Stimulated activated CD4-positive, alpha-beta T cell treated with anti-CD3 and anti-CD28 coated beads, Interleukin-2, amount 100 ng/mL, for 48 hours (primary cell): ENCODE data around the gene LDHA.
"Not testable (repeated sequence)": the region's sequence is repeated elsewhere in the genome, so short reads cannot be mapped to it uniquely, and the experiment has no call there.

Experiments used
- DNase-seq, 2 donors: peaks; one replicate each; pipeline ENCODE4 v3.0.0-alpha.2; 2020

The LDHA gene

DNA sequence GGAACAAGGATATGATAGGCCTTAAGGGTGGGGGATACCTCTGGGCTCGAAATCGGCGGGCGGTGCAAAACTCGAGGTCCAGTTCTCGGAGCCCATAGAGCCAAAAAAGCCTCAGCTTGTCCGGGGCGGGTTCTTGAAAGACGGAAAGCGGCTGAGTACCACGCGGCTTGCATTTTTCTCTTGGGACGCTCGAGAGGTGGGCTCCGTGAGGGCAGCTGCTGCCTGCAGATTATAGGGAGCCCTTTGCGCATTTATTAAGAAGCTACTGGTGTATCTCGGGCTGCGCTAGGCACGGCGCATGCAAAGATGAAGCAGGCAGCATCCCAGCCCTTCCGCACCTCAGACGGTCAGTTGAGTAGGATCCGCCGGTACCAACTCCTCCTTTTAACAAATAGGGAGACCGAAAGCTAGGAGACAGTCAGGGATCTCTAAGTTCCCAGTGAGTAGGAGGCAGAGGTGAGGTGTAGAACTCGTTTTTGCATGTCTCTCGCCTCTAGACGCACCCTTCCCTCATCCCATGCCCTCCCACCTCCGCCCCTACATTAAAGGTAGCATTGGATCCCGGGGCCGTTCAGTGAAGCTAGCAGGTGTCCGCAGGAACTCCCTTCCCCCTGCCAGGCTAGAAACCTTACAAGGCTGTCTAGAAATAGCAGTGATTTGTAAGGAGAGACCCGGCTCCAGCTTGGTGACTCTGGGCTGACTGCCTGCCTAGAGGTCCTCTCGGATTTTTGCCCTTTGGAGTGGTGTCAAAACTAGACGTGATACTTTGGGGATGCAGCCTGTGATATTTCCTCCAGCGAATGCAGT lies 768 bp downstream of the LDHA start:
- DNase-seq, result peak in 1 of 2 donors; percentile 27

DNA sequence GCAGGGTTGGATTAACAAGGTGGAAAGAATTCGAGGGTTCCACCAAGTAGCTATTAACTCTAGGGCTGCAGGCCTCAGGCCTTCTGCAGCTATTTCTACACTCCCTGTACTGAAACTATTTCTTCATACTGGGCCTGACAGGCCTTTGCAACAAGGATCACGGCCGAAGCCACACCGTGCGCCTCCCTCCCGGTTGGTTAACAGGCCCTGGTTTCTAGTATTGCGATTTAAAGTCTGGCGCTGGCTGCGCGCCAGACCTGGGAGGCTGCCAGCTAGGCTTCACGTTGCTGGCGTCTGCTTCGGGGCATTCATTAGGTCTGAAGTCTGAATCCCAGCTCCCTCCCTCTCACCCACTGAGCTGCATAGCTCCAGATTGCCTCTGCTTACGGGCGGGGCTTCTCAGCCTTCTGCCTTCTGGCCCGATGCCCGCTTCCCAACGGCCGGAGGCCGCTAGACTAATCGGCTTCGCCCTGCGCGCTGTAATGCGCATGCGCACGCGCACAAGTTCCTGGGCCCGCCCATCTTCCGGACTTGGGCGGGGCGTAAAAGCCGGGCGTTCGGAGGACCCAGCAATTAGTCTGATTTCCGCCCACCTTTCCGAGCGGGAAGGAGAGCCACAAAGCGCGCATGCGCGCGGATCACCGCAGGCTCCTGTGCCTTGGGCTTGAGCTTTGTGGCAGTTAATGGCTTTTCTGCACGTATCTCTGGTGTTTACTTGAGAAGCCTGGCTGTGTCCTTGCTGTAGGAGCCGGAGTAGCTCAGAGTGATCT lies 1.6 kb downstream of the LDHA start:
- DNase-seq, result peak; percentile 92 to 93

DNA sequence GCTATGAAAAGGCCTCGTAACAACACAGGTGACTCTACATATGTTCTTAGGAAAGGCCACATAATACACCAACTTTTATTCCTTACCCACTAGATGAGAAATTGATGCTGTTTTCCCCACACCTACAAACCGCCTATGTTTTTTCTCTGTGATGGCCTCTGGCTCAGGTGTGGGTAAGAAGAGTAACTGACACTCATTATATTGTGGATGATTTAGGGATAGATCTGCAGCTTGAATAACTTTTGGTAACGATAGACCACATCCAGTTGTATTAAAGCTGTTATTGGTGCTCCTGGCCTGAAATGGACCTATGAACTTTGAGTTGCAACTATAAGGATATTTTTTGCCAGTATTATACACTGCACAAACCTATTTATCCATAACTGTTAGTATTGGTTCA lies 3.6 kb downstream of the LDHA start:
- DNase-seq, result no peak

DNA sequence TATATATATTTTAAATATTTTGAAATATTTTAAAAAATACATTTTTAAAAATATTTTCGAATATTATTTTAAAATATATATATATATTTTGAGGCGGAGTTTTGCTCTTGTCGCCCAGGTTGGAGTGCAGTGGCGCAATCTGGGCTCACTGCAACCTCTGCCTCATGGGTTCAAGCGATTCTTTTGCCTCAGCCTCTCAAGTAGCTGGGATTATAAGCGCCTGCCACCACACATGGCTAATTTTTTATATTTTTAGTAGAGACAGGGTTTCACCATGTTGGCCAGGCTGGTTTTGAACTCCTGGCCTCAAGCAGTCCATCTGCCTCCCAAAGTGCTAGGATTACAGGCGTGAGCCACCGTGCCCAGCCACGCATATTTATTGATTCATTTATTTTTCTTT lies 6.7 kb downstream of the LDHA start:
- not testable (repeated sequence) for DNase-seq

DNA sequence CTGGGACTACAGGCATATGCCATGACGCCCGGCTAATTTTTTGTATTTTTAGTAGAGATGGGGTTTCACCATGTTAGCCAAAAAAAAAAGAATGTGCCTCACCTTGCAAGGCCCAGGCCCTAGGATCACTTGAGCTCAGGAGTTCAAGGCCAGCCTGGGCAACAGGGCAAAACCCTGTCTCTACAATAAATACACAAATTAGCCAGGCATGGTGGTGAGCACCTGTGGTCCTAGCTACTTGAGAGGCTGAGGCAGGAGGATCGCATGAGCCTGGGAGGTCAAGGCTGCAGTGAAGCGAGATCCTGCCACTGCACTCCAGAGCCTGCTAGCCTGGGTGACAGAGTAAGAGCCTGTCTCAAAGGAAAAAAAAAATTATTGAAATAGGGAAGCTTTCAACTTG lies 9.7 kb downstream of the LDHA start:
- DNase-seq, result no peak

DNA sequence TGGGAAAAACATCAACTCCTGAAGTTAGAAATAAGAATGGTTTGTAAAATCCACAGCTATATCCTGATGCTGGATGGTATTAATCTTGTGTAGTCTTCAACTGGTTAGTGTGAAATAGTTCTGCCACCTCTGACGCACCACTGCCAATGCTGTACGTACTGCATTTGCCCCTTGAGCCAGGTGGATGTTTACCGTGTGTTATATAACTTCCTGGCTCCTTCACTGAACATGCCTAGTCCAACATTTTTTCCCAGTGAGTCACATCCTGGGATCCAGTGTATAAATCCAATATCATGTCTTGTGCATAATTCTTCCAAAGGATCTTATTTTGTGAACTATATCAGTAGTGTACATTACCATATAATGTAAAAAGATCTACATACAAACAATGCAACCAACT lies 13.0 kb downstream of the LDHA start:
- not testable (repeated sequence) for DNase-seq

DNA sequence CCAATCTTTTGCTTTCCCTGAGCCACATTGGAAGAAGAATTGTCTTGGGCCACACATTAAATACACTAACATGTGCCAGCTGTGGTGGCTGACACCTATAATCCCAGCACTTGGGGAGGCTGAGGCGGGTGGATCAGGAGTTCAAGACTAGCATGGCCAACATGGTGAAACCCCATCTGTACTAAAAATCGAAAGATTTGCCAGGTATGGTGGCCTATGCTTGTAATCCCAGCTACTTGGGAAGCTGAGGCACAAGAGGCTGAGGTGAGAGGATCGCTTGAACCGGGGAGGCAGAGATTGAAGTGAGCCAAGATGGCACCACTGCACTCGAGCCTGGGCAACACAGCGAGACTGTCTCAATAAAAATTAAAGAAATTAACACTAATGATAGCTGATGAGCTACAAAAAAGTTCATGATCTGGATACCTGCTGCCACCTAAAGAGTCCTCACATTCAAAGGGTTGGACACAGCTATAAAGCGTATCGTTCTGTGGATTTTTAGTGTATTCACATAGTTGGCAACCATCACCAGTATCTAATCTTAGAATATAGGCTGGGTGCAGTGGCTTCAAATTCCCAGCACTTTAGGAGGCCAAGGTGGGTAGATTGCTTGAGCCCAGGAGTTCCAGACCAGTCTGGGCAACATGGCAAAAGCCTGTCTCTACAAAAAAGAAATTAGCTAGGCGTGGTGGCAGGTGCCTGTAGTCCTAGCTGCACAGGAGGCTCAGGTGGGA lies 14.4 kb downstream of the LDHA start:
- no peak for DNase-seq

DNA sequence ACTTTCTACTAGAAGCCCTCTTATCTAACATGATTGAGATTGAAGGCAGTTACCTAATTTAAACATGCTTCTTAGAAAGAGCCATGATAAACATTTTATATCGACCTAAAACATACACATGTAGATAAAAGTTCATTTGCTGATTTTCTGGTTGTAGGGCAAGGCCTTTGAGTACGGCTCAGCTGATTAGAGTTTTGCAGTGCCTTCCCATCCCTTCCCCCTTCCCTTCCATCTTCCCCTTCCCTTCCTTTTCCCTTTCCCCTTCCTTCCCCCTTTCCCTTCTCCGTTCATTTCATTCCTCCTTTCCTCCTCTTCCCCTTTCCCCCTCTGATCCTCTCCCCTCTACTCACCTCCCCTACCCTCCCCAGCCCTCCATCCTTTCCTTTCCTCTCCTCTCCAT lies 22.1 kb downstream of the LDHA start:
- no peak for DNase-seq

DNA sequence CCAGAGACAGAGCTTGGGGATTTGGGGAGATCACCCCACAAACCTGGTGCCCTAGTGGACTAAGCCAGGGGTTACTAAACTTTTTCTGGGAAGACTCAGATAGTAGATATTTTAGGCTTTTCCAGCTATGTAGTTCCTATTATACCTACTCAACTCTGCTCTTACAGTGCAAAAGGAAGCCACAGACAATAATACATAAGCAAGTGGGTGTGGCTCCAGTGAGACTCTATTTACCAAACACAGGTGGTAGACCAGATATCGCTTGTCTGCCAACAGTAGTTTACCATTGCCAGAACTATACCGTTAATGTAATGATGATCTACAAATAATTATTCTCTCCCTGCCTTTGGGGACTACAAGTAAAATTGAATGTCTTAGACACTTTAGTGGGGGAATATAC lies 24.7 kb downstream of the LDHA start:
- no peak for DNase-seq

DNA sequence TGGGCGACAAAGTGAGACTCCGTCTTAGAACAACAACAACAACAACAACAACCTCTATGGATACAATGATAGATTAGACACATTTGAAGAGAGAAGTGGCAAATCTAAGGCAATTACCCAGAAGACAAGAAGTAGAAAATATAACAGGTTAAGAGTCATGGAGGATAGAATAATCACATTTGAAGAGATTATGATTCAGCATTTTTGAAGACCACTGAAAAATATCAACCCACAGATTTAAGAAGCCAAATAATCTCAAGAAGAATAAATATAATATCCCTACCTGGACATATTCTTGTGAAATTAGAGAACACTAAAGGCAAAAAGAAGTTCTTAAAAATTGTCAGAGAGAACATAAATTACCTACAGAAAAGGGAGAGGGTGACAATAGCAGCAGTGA lies 25.7 kb downstream of the LDHA start:
- no peak for DNase-seq

DNA sequence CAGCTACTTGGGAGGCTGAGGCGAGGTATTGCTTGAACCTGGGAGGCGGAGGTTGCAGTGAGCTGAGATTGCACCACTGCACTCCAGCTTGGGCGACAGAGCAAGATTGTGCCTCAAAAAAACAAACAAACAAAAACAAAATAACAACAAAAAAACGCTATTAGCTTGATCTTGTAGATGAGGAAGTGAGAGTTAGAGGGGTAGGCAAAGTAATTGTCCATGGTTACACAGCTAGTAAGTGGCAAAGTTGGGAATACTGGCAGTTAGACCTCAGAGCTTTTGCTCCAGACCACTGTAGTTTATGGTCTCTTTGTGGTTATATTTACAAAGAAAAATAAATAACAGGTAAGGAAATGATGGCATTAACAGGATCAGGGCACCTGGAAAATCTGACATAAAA lies 32.9 kb downstream of the LDHA start:
- DNase-seq, result no peak

DNA sequence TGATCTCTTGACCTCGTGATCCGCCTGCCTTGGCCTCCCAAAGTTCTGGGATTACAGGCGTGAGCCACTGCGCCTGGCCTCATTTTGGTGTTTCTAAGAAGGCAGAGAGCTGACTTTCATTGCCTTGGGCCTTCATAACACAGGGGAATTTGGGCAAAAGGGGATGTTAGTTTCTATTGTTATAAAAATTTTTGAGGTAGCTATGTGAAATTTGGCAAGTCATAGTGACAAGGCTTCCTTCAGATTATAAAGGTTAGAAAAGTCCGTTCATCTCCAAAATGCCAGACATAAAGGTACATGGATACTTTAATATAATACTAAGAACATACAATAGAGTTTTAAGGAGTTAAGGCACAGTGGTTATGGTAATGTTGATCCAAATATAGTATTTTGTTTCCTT lies 35.0 kb downstream of the LDHA start:
- no peak for DNase-seq

DNA sequence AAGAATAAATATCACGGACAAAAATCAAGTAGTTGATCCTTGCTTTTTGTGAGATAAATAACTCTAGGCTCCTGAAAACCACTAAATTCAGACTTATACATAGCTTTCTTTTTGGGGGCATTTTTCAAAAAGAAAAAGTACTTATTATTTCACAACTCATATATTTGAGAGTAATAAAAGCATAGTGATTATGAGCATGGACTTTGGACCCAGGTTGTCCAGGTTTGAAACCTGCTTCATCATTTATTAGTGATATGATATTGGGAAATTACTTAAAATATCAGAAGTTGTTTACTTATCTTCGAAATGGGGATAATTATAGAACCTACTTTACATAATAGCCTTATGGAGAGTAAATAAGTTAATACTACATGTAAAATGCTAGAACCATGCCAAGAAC lies 44.3 kb downstream of the LDHA start:
- no peak for DNase-seq

DNA sequence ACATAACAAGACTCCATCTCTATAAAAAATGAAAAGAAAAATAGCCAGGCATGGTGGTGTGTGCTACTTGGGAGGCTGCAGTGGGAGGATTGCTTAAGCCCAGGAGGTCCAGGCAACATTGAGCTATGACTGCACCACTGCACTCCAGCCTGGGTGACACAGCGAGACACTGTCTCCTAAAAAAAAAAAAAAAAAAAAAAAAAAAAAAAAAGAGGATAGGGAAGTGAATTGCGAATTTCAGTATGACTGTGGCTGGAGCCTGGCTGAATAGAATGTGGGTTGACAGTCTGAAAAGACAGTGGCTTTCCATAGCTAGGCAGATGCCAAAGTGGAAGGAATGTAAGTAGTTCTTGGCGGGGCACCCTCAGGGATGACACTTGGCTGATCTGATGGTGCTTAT lies 54.9 kb downstream of the LDHA start:
- DNase-seq, result no peak

DNA sequence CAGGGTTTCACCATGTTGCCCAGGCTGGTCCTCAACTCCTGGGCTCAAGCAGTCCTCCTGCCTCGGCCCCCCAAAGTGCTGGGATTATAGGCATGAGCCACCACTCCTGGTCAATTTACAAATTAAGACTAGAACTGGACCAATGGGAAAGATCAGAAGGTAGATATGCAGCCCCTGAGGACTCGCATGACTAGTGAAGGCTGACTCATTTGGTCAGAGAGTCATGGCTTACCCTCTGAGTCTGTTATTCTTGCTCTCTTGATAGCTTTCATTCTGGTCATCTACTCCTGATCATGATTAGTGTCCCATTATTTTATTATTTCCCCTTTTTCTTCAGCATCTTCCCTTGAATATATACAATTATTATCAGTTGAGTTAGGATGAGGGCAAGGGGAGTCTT lies 58.6 kb downstream of the LDHA start:
- no peak for DNase-seq

DNA sequence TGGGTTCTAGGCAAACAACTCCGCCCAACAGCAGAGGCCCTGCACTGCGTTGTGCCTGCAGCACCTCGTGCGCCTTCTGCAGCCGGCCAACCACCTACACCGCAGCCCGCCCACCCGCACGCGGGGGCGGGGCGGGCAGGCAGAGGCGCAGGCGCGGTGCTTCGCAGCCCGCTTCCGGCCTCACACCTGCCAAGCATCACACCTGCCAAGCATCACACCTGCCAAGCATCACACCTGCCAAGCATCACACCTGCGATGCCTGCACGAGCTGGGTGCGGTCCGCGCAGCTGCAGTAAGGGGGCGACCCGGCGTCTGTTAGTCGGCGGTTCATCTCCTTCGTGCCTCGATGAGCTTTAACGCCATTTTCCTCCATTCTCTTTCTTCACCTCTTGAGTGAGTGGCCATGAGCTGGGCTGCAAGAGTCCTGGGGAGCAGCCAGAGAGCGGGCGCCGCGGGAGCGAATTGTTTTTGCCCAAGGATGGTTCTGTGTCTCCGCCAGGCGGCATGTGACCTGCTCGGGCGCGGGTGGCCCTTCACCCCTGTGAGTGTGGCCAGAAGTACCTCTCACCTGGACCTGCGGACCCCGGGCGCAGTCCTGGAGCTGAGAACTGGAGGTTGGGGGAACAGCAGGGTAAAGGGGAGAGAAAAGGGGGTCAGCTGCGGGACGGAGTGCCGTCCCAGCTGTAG lies 61.5 kb downstream of the LDHA start, which contains the start of gene LDHAL6A:
Gene LDHAL6A (plus strand): TSS at position 171 of the 687 bp plus-strand sequence. CDS start 825 bp downstream, outside the sequence.
- DNase-seq, result no peak

DNA sequence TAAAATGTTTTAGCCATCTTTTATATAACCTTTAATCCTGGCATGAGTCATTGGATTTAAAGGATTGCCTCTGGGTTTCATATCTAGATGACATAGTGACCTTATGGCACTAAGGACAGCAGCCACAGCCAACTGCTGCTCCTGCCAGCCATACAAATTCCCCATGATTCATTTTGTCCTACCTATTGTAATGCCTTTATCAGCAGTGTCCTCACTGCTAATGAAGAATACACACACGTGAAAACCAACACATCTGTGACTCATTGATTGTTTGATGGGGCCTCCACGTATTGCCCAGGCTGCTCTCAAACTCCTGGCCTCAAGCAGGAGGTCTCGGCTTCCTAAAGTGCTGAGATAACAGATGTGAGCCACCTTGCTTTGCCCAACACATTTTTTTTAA lies 63.1 kb downstream of the LDHA start:
- no peak for DNase-seq
